GM19025 (cell line): Measurements from ENCODE around the gene SETD6.
A peak's percentile ranks its signal among the peaks of the same experiment; 100 is the strongest.

ENCODE experiments used
- ATAC-seq: cut with Tn5 transposase; IDR thresholded peaks from one replicate; pipeline ENCODE4 v1.9.1; 2021; ENCODE audit warnings: mild to moderate bottlenecking, low read depth, moderate library complexity; ENCODE audit not compliant: unreplicated experiment

SETD6 gene

GRCh38 chr16:58507195-58507962, 7.9 kb upstream of the SETD6 start:
- ATAC-seq, result no peak

GRCh38 chr16:58507963-58508670, 7.2 kb upstream of the SETD6 start:
- no peak for ATAC-seq

GRCh38 chr16:58508671-58509251, 6.6 kb upstream of the SETD6 start:
- no peak for ATAC-seq

GRCh38 chr16:58509256-58510096, 5.8 kb upstream of the SETD6 start:
- no peak for ATAC-seq

- no peak for ATAC-seq
These were observed 5.1 kb upstream of the SETD6 start for GRCh38 chr16:58510097-58510775.

GRCh38 chr16:58510776-58511628, 4.3 kb upstream of the SETD6 start:
- no peak for ATAC-seq

- no peak for ATAC-seq
These were observed 3.1 kb upstream of the SETD6 start for GRCh38 chr16:58511933-58512815.

- ATAC-seq, result no peak
These were observed 1.4 kb upstream of the SETD6 start for GRCh38 chr16:58513874-58514273.

- ATAC-seq, result peak; percentile 26
These were observed 802 bp downstream of the SETD6 start for GRCh38 chr16:58515871-58516767.

GRCh38 chr16:58516768-58517107, 1.4 kb downstream of the SETD6 start:
- no peak for ATAC-seq

GRCh38 chr16:58518083-58518979, 3.0 kb downstream of the SETD6 start:
- peak; percentile 34 for ATAC-seq

GRCh38 chr16:58518980-58519368, 3.7 kb downstream of the SETD6 start:
- no peak for ATAC-seq

- ATAC-seq, result no peak
These were observed 4.4 kb downstream of the SETD6 start for GRCh38 chr16:58519707-58520106.

- no peak for ATAC-seq
These were observed 14.9 kb downstream of the SETD6 start for GRCh38 chr16:58530179-58530578.

GRCh38 chr16:58532414-58532813, 17.1 kb downstream of the SETD6 start:
- ATAC-seq, result no peak

- ATAC-seq, result no peak
These were observed 18.6 kb downstream of the SETD6 start for GRCh38 chr16:58533751-58534470.
